HEK293T (cell line): ENCODE results near the gene EIF6.

Source experiments
- BHLHE40 ChIP-seq: fragments of 450-650 bp; IDR thresholded peaks from 2 replicates; pipeline ENCODE4 v1.6.1; 2016; ENCODE audit warnings: mild to moderate bottlenecking, moderate library complexity, borderline replicate concordance
- CTBP1 ChIP-seq: fragments of 450-650 bp; IDR thresholded peaks from 2 replicates; pipeline ENCODE4 v1.6.1; 2016; ENCODE audit warnings: borderline replicate concordance
- ELF4 ChIP-seq: fragments of 450-650 bp; IDR thresholded peaks from 2 replicates; pipeline ENCODE4 v1.6.1; 2017; ENCODE audit warnings: antibody characterized with exemption
- FOXA1 ChIP-seq: fragments of 450-650 bp; IDR thresholded peaks from 2 replicates; pipeline ENCODE4 v1.6.1; 2016; ENCODE audit warnings: mild to moderate bottlenecking
- FOXK2 ChIP-seq: fragments of 450-650 bp; IDR thresholded peaks from 2 replicates; pipeline ENCODE4 v1.6.1; 2016; ENCODE audit warnings: mild to moderate bottlenecking
- FOXM1 ChIP-seq: fragments of 450-650 bp; IDR thresholded peaks from 2 replicates; pipeline ENCODE4 v1.6.1; 2017; ENCODE audit warnings: mild to moderate bottlenecking, borderline replicate concordance
- HDGF ChIP-seq: fragments of 450-650 bp; IDR thresholded peaks from 2 replicates; pipeline ENCODE4 v1.6.1; 2017; ENCODE audit warnings: antibody characterized with exemption, borderline replicate concordance
- LEF1 ChIP-seq: fragments of 450-650 bp; IDR thresholded peaks from 2 replicates; pipeline ENCODE4 v1.6.1; 2017; ENCODE audit warnings: mild to moderate bottlenecking, borderline replicate concordance
- NFRKB ChIP-seq: fragments of 450-650 bp; IDR thresholded peaks from 2 replicates; pipeline ENCODE4 v1.6.1; 2016; ENCODE audit warnings: mild to moderate bottlenecking, moderate library complexity
- SP1 ChIP-seq: fragments of 450-650 bp; IDR thresholded peaks from 2 replicates; pipeline ENCODE4 v1.6.1; 2017
- SUZ12 ChIP-seq: fragments of 450-650 bp; IDR thresholded peaks from 2 replicates; pipeline ENCODE4 v1.6.1; 2016; ENCODE audit warnings: mild to moderate bottlenecking
- TARDBP ChIP-seq: fragments of 450-650 bp; IDR thresholded peaks from 2 replicates; pipeline ENCODE4 v1.6.1; 2016
- ZNF384 ChIP-seq: fragments of 450-650 bp; IDR thresholded peaks from 2 replicates; pipeline ENCODE4 v1.6.1; 2016
- TF ChIP-seq, protein P1 (sequence below): fragments of 450-650 bp; IDR thresholded peaks from 2 replicates; pipeline ENCODE4 v1.6.1; 2016

GRCh38 chr20:35279533-35280174 is 4.9 kb downstream of the EIF6 start:
- TF ChIP-seq SUZ12 (no peak), FOXA1 (no peak), BHLHE40 (no peak), NFRKB (no peak), SP1 (no peak), ZNF384 (no peak), FOXK2 (no peak), FOXM1 (no peak), LEF1 (no peak), HDGF (no peak), CTBP1 (no peak), ELF4 (no peak), TARDBP (no peak)
- TF ChIP-seq, protein P1, sequence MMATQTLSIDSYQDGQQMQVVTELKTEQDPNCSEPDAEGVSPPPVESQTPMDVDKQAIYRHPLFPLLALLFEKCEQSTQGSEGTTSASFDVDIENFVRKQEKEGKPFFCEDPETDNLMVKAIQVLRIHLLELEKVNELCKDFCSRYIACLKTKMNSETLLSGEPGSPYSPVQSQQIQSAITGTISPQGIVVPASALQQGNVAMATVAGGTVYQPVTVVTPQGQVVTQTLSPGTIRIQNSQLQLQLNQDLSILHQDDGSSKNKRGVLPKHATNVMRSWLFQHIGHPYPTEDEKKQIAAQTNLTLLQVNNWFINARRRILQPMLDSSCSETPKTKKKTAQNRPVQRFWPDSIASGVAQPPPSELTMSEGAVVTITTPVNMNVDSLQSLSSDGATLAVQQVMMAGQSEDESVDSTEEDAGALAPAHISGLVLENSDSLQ: no peak; the same call in 1 of the 2 replicates
